ENCODE results near the gene PCDH17.

The PCDH17 gene

DNA sequence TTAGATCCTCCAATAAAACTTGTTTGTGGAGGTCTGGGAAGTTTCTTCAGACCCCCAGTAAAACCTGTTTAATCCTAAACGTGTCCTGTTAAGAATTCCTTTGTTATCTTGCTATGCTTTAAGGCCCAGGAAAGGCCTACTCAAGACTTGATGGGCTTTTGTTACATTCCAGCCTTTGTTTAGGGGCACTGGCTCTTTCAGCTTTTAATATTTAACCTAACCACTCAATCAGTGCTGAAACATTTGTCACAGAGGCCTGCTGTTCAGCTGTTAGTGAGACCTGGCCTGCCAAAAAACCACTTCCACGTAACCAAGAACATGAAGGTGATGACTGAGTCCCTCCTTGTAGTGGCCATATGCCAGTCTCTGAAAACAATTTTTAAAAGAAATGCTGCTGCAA, 41.7 kb downstream of the PCDH17 start:
- H3K4me3 ChIP-seq (ENCODE audit: low read depth, low read length), result no peak overlapping the region
- peaks cover 29% of the 10 kb centered on the region for H3K4me1 ChIP-seq (ENCODE audit: control insufficient read depth, insufficient read depth, low read length)
- H3K27me3 ChIP-seq (ENCODE audit: control insufficient read depth, insufficient read depth, low read length), result no peaks in the 10 kb centered on the region
- H3K27ac ChIP-seq (ENCODE audit: low read depth, low read length), result peak overlapping the region; percentile 7; the same call in 1 of the 2 replicates
- no peak overlapping the region for H3K9ac ChIP-seq (ENCODE audit: low read length)
- no peaks in the 10 kb centered on the region for H3K9me3 ChIP-seq (ENCODE audit: control insufficient read depth, insufficient read depth, low read depth, low read length)
- H3K36me3 ChIP-seq (ENCODE audit: control insufficient read depth, insufficient read depth, low read length), result no peaks in the 10 kb centered on the region

DNA sequence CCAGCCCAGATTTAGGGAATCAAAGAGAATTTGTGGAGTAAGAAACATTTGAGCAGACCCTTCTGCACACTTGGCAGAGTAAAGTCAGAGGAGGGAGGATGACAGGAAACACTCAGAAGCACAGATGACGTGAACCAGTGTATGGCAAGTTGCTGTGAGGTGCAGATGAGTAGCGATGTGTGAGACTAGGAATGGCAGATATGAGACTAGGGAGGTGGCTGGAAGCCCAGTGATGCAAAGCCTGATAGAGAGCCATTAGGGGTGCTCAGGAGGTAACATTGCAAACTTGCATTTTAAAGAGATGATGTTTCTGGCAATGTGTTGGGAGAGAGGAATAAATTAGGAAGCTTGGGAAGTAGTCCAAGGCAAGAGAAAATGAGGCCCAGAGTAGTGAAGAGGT, 44.0 kb downstream of the PCDH17 start:
- no peaks in the 10 kb centered on the region for H3K9me3 ChIP-seq (ENCODE audit: control insufficient read depth, insufficient read depth, low read depth, low read length)

DNA sequence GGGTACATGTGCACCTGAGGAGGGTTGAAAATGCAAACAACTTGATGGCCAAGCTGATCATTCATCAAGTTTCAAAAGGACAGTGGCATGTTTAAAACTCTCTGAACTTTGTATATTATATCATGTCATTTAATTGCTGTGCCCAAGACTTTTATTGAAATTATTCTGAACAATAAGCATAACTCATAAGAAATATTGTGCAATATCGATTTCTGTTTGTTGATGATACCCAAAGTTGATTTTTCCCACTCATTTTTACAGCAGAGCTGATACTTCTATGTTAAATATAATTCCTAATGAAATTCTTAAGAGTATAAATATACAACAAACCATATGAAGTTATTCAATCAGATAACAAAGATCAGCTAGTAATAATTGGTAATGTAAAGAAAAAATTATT, 49.1 kb downstream of the PCDH17 start:
- H3K4me1 ChIP-seq (ENCODE audit: control insufficient read depth, insufficient read depth, low read length), result peaks cover 18% of the 10 kb centered on the region; the same call in 1 of the 2 replicates
- H3K36me3 ChIP-seq (ENCODE audit: control insufficient read depth, insufficient read depth, low read length), result no peaks in the 10 kb centered on the region
- no peak overlapping the region for H3K27ac ChIP-seq (ENCODE audit: low read depth, low read length)
- H3K9ac ChIP-seq (ENCODE audit: low read length), result no peak overlapping the region
- no peak overlapping the region for H3K4me3 ChIP-seq (ENCODE audit: low read depth, low read length)
- H3K9me3 ChIP-seq (ENCODE audit: control insufficient read depth, insufficient read depth, low read depth, low read length), result no peaks in the 10 kb centered on the region
- no peaks in the 10 kb centered on the region for H3K27me3 ChIP-seq (ENCODE audit: control insufficient read depth, insufficient read depth, low read length)

More for the DNA sequence above, 44.0 kb downstream of the PCDH17 start:
- no peak overlapping the region for H3K9ac ChIP-seq (ENCODE audit: low read length)
- no peak overlapping the region for H3K27ac ChIP-seq (ENCODE audit: low read depth, low read length)
- no peaks in the 10 kb centered on the region for H3K27me3 ChIP-seq (ENCODE audit: control insufficient read depth, insufficient read depth, low read length)
- H3K4me1 ChIP-seq (ENCODE audit: control insufficient read depth, insufficient read depth, low read length), result peaks cover 29% of the 10 kb centered on the region
- H3K4me3 ChIP-seq (ENCODE audit: low read depth, low read length), result no peak overlapping the region
- H3K36me3 ChIP-seq (ENCODE audit: control insufficient read depth, insufficient read depth, low read length), result no peaks in the 10 kb centered on the region

DNA sequence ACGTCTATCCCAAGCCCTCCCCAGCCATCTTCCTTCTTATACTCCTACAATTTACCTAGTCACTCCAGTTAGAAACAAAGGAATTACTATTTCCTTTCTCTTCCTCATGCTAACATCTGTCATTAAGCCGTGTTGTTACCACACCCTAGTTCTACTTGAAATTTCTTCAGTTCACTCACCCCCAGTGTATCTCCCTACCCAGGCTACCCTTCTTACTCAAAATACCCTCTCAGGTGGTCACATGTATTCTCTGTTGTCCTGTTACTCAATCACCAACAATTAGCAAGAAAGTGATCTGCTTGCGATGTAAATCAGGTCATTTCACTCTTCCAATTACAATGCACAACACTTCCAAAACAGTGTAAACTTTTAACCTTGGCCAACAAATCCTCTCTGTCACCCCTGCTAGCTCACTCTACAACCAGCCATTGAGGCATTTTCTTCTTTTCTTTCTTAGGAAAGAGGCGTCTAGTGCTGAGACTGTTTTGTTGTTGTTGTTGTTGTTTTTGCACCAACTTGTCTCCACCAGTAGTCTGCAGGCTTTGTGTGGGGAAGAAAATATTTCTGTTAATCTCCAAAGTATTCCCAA, 50.7 kb downstream of the PCDH17 start:
- no peaks in the 10 kb centered on the region for H3K36me3 ChIP-seq (ENCODE audit: control insufficient read depth, insufficient read depth, low read length)
- no peak overlapping the region for H3K9ac ChIP-seq (ENCODE audit: low read length)
- no peak overlapping the region for H3K27ac ChIP-seq (ENCODE audit: low read depth, low read length)
- H3K9me3 ChIP-seq (ENCODE audit: control insufficient read depth, insufficient read depth, low read depth, low read length), result no peaks in the 10 kb centered on the region
- no peak overlapping the region for H3K4me3 ChIP-seq (ENCODE audit: low read depth, low read length)
- H3K4me1 ChIP-seq (ENCODE audit: control insufficient read depth, insufficient read depth, low read length), result peaks cover 17% of the 10 kb centered on the region; the same call in 1 of the 2 replicates
- no peaks in the 10 kb centered on the region for H3K27me3 ChIP-seq (ENCODE audit: control insufficient read depth, insufficient read depth, low read length)

- Histone ChIP-seq H3K4me1 (ENCODE audit: control insufficient read depth, insufficient read depth, low read length) (no peaks in the 10 kb centered on the region), H3K9me3 (ENCODE audit: control insufficient read depth, insufficient read depth, low read depth, low read length) (no peaks in the 10 kb centered on the region), H3K27ac (ENCODE audit: low read depth, low read length) (no peak overlapping the region), H3K36me3 (ENCODE audit: control insufficient read depth, insufficient read depth, low read length) (no peaks in the 10 kb centered on the region), H3K27me3 (ENCODE audit: control insufficient read depth, insufficient read depth, low read length) (no peaks in the 10 kb centered on the region), H3K4me3 (ENCODE audit: low read depth, low read length) (no peak overlapping the region), H3K9ac (ENCODE audit: low read length) (no peak overlapping the region)
Observed at GRCh38 chr13:57698851-57699250, 67.3 kb downstream of the PCDH17 start.

DNA sequence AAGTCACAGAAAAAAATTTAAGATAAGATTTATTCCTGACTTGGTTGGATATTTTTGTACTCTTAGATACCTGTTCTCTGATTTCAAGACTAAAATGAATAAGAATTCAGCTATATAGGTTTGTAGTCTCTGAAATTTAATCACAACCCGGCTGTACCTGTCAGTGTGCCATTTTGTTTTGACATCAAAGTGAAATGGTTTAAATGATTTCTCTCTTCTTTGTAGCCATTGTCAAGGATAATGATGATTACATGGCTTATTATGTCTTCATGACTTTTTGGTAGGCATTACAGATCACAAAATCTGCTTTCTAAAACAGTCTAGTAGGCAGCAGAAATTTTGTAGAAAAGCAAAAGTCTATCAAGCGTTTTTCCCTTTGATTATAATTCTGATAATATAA, 72.5 kb downstream of the PCDH17 start:
- Histone ChIP-seq H3K36me3 (ENCODE audit: control insufficient read depth, insufficient read depth, low read length) (no peaks in the 10 kb centered on the region), H3K4me1 (ENCODE audit: control insufficient read depth, insufficient read depth, low read length) (no peaks in the 10 kb centered on the region), H3K9me3 (ENCODE audit: control insufficient read depth, insufficient read depth, low read depth, low read length) (no peaks in the 10 kb centered on the region), H3K27ac (ENCODE audit: low read depth, low read length) (no peak overlapping the region), H3K9ac (ENCODE audit: low read length) (no peak overlapping the region), H3K4me3 (ENCODE audit: low read depth, low read length) (no peak overlapping the region), H3K27me3 (ENCODE audit: control insufficient read depth, insufficient read depth, low read length) (no peaks in the 10 kb centered on the region)

GRCh38 chr13:57716295-57716694, 84.8 kb downstream of the PCDH17 start:
- Histone ChIP-seq H3K4me1 (ENCODE audit: control insufficient read depth, insufficient read depth, low read length) (no peaks in the 10 kb centered on the region), H3K9me3 (ENCODE audit: control insufficient read depth, insufficient read depth, low read depth, low read length) (no peaks in the 10 kb centered on the region), H3K9ac (ENCODE audit: low read length) (no peak overlapping the region), H3K36me3 (ENCODE audit: control insufficient read depth, insufficient read depth, low read length) (no peaks in the 10 kb centered on the region), H3K27ac (ENCODE audit: low read depth, low read length) (no peak overlapping the region), H3K4me3 (ENCODE audit: low read depth, low read length) (no peak overlapping the region), H3K27me3 (ENCODE audit: control insufficient read depth, insufficient read depth, low read length) (no peaks in the 10 kb centered on the region)

- Histone ChIP-seq H3K27ac (ENCODE audit: low read depth, low read length) (no peak overlapping the region), H3K4me3 (ENCODE audit: low read depth, low read length) (no peak overlapping the region), H3K36me3 (ENCODE audit: control insufficient read depth, insufficient read depth, low read length) (no peaks in the 10 kb centered on the region), H3K9ac (ENCODE audit: low read length) (no peak overlapping the region), H3K9me3 (ENCODE audit: control insufficient read depth, insufficient read depth, low read depth, low read length) (no peaks in the 10 kb centered on the region), H3K4me1 (ENCODE audit: control insufficient read depth, insufficient read depth, low read length) (peaks cover 10% of the 10 kb centered on the region), H3K27me3 (ENCODE audit: control insufficient read depth, insufficient read depth, low read length) (no peaks in the 10 kb centered on the region)
Observed at GRCh38 chr13:57724486-57725272, 93.1 kb downstream of the PCDH17 start.

DNA sequence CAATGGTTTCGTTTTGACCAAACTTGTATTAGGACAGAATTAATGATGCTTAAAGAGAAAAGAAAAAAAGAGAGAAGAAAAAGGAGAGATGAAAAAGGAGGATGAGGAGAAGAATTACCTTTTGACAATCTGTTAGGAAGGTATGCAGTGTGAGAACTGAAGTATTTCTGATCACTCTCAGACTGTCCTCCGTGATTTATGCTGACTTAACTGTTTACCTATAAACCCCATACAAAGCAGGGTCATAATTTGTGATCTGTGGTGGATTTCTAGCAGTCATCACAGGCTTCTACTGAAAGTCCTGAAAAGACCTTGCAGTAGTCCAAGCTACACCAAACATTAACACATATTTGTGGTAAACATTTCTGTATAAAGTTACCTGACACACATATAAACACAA, 93.9 kb downstream of the PCDH17 start:
- no peak overlapping the region for H3K27ac ChIP-seq (ENCODE audit: low read depth, low read length)
- H3K9me3 ChIP-seq (ENCODE audit: control insufficient read depth, insufficient read depth, low read depth, low read length), result no peaks in the 10 kb centered on the region
- H3K9ac ChIP-seq (ENCODE audit: low read length), result no peak overlapping the region
- H3K36me3 ChIP-seq (ENCODE audit: control insufficient read depth, insufficient read depth, low read length), result no peaks in the 10 kb centered on the region
- peaks cover 10% of the 10 kb centered on the region for H3K4me1 ChIP-seq (ENCODE audit: control insufficient read depth, insufficient read depth, low read length)
- no peaks in the 10 kb centered on the region for H3K27me3 ChIP-seq (ENCODE audit: control insufficient read depth, insufficient read depth, low read length)
- no peak overlapping the region for H3K4me3 ChIP-seq (ENCODE audit: low read depth, low read length)

DNA sequence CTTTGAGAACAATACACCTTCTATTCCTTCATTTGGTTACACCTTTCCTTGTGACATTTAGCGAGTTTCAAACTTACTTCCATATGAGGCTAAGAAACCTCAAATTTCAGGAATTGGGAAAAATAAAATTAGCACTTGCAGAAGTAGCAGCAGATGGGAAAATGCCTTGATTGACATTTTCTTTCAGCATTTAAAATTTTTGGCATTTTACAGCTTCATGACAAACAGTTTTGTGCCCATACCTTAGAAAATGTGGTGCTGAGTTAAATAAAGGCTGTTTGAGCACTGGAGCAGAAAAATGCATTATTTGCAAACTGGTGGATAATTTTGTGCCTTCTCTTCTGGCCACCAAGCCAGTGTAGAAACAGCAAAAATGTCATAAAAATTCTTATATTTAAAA, 95.4 kb downstream of the PCDH17 start:
- no peaks in the 10 kb centered on the region for H3K27me3 ChIP-seq (ENCODE audit: control insufficient read depth, insufficient read depth, low read length)
- no peak overlapping the region for H3K9ac ChIP-seq (ENCODE audit: low read length)

GRCh38 chr13:57734306-57734705, 102.8 kb downstream of the PCDH17 start:
- Histone ChIP-seq H3K9me3 (ENCODE audit: control insufficient read depth, insufficient read depth, low read depth, low read length) (no peaks in the 10 kb centered on the region), H3K27me3 (ENCODE audit: control insufficient read depth, insufficient read depth, low read length) (no peaks in the 10 kb centered on the region), H3K9ac (ENCODE audit: low read length) (no peak overlapping the region), H3K27ac (ENCODE audit: low read depth, low read length) (no peak overlapping the region), H3K4me3 (ENCODE audit: low read depth, low read length) (no peak overlapping the region), H3K4me1 (ENCODE audit: control insufficient read depth, insufficient read depth, low read length) (peaks cover 5% of the 10 kb centered on the region), H3K36me3 (ENCODE audit: control insufficient read depth, insufficient read depth, low read length) (no peaks in the 10 kb centered on the region)

More for the DNA sequence above, 95.4 kb downstream of the PCDH17 start:
- no peaks in the 10 kb centered on the region for H3K9me3 ChIP-seq (ENCODE audit: control insufficient read depth, insufficient read depth, low read depth, low read length)
- no peak overlapping the region for H3K27ac ChIP-seq (ENCODE audit: low read depth, low read length)
- no peaks in the 10 kb centered on the region for H3K36me3 ChIP-seq (ENCODE audit: control insufficient read depth, insufficient read depth, low read length)
- H3K4me3 ChIP-seq (ENCODE audit: low read depth, low read length), result no peak overlapping the region
- H3K4me1 ChIP-seq (ENCODE audit: control insufficient read depth, insufficient read depth, low read length), result peaks cover 10% of the 10 kb centered on the region
